Liver (tissue), 9 donors: ENCODE measurements around the gene SYPL1. TPM values are rescaled to one million over a fixed set of nuclear protein-coding genes. Genes with fewer than 3 reads are reported as not detected.
A peak's percentile ranks its signal among the peaks of the same experiment; 100 is the strongest.

ENCODE experiments used
- DNase-seq: peaks from one replicate; pipeline ENCODE4 v3.0.0-alpha.2; 2017; ENCODE audit warnings: low spot score
- H3K27ac ChIP-seq, 2 donors: one replicate each; pipeline ENCODE4 v1.7.0; 2013; ENCODE audit warnings: inconsistent platforms in 2 of 2, low read length in 2 of 2, control low read depth in 1 of 2, low read depth in 1 of 2, mild to moderate bottlenecking in 1 of 2
- H3K27me3 ChIP-seq, 4 donors: one replicate each; pipeline versions ENCODE4 v1.6.1 to v1.7.0; 2013; ENCODE audit warnings: low read length in 3 of 4, inconsistent platforms in 1 of 4, mild to moderate bottlenecking in 1 of 4, moderate library complexity in 1 of 4; ENCODE audit not compliant: control insufficient read depth in 4 of 4, insufficient read depth in 4 of 4
- H3K36me3 ChIP-seq, 4 donors: one replicate each; pipeline versions ENCODE4 v1.6.1 to v1.7.0; 2013; ENCODE audit warnings: low read length in 3 of 4, mild to moderate bottlenecking in 3 of 4, low read depth in 1 of 4, moderate library complexity in 1 of 4; ENCODE audit not compliant: control insufficient read depth in 4 of 4, insufficient read depth in 3 of 4
- H3K4me1 ChIP-seq, 4 donors: one replicate each; pipeline versions ENCODE4 v1.6.1 to v1.7.0; 2013; ENCODE audit warnings: low read length in 3 of 4, mild to moderate bottlenecking in 3 of 4, moderate library complexity in 1 of 4; ENCODE audit not compliant: control insufficient read depth in 4 of 4, insufficient read depth in 4 of 4
- H3K4me3 ChIP-seq, 3 donors: one replicate each; pipeline versions ENCODE4 v1.6.1 to v1.7.0; 2013; ENCODE audit warnings: low read length in 3 of 3, control low read depth in 1 of 3, low read depth in 1 of 3, mild to moderate bottlenecking in 1 of 3
- H3K9ac ChIP-seq, 2 donors: one replicate each; pipeline ENCODE4 v1.7.0; 2013; ENCODE audit warnings: low read length in 2 of 2, mild to moderate bottlenecking in 2 of 2, moderate library complexity in 2 of 2, control low read depth in 1 of 2, low read depth in 1 of 2
- H3K9me3 ChIP-seq, 4 donors: one replicate each; pipeline versions ENCODE4 v1.6.1 to v1.7.0; 2013; ENCODE audit warnings: low read length in 3 of 4; ENCODE audit not compliant: control insufficient read depth in 4 of 4
- ATF3 ChIP-seq: IDR thresholded peaks from 2 replicates; pipeline ENCODE4 v1.6.1; 2016; ENCODE audit warnings: antibody characterized with exemption
- CTCF ChIP-seq: fragments of 150-350 bp; IDR thresholded peaks from 2 replicates; pipeline ENCODE4 v1.5.1; 2017; ENCODE audit warnings: improper control_type of control experiment, low read depth, low read length; ENCODE audit not compliant: missing input control
- EGR1 ChIP-seq, 2 donors: IDR thresholded peaks; 2 replicates each; pipeline ENCODE4 v1.6.1; 2016 to 2018; ENCODE audit warnings: antibody characterized with exemption in 2 of 2, low read depth in 2 of 2
- FOXA1 ChIP-seq: IDR thresholded peaks from 2 replicates; pipeline ENCODE4 v1.6.1; 2016; ENCODE audit warnings: antibody characterized with exemption
- FOXA2 ChIP-seq: IDR thresholded peaks from 2 replicates; pipeline ENCODE4 v1.6.1; 2016; ENCODE audit warnings: antibody characterized with exemption
- GABPA ChIP-seq, 2 donors: IDR thresholded peaks in 1 of 2; conservative IDR thresholded peaks in 1 of 2; 2 replicates each; pipeline ENCODE4 v1.6.1; 2016; ENCODE audit warnings: antibody characterized with exemption in 2 of 2, mild to moderate bottlenecking in 1 of 2, moderate library complexity in 1 of 2
- HNF4G ChIP-seq: IDR thresholded peaks from 2 replicates; pipeline ENCODE4 v1.6.1; 2016; ENCODE audit warnings: antibody characterized with exemption
- NR2F2 ChIP-seq: IDR thresholded peaks from 2 replicates; pipeline ENCODE4 v1.6.1; 2016; ENCODE audit warnings: antibody characterized with exemption
- RAD21 ChIP-seq, 2 donors: IDR thresholded peaks; 2 replicates each; pipeline ENCODE4 v1.6.1; 2016; ENCODE audit warnings: antibody characterized with exemption in 2 of 2, mild to moderate bottlenecking in 2 of 2
- SP1 ChIP-seq: IDR thresholded peaks from 2 replicates; pipeline ENCODE4 v1.6.1; 2018; ENCODE audit warnings: antibody characterized with exemption, mild to moderate bottlenecking
- YY1 ChIP-seq: IDR thresholded peaks from 2 replicates; pipeline ENCODE4 v1.6.1; 2016; ENCODE audit warnings: antibody characterized with exemption, mild to moderate bottlenecking
- ZBTB33 ChIP-seq: IDR thresholded peaks from 2 replicates; pipeline ENCODE4 v1.6.1; 2016; ENCODE audit warnings: antibody characterized with exemption
- WGBS: extraction: QIAGEN DNeasy Blood & Tissue Kit; methylation state at CpG from one replicate; pipeline ENCODE4 v1.1.7; 2013; 5-methylcytosine and 5-hydroxymethylcytosine counted together
- polyA plus RNA-seq, 2 donors: library from polyadenylated mRNA; stranded (reverse) in 1 of 2; unstranded in 1 of 2; fragments of 200-250 nt in 1 of 2; fragments of >200 nt in 1 of 2; fragmentation: Nextera tagmentation in 1 of 2; extraction: Ambion mirVana in 1 of 2; gene quantifications; one replicate each; pipeline versions ENCODE4 v1.2.1 to v1.2.3, GENCODE V29; 2013 to 2015
- total RNA-seq, 2 donors: library from RNA; depleted of rRNA; stranded (reverse); fragments of >200 nt; gene quantifications; one replicate each; pipeline ENCODE4 v1.2.3, GENCODE V29; 2014
- donor health status: healthy.
- donor health status: healthy.
- donor health status: healthy.
- donor health status: healthy.
- donor health status: healthy.

The SYPL1 gene
- total and polyA plus RNA-seq, 4 donors, result 25.5 to 41.2 (median 28.8) TPM

DNA sequence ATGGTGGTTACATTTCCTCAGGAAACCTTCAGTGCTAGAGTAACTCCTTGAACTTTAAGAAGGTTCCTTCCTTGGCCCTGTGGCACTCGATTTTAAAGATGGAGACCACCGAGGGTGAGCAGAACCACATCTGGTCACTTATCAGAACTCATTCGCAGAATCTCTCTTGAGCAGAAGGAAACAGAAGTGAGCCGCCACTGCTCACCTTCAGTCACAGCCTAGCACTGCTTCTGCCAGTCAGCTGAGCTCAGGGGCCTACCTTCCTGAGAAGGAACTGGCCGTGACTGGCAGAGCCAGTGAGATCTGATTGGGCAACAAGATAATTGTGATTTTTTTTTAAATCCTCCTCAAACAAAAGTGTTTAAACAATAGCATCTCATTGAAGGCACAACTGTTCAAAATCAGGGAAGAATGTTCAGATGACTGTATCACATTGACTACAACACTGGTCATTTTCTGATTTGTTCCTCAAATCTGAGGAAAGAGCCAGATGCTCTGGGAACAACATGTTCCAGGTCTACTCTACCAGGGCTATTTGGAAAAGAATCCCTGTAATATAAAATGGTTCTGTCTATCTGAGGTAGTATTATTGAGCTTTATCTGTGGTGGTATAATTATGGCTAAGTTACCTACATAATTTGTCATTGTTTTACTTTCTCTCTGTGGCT, 2.7 kb upstream of the SYPL1 start:
- TF ChIP-seq FOXA2 (no peak), ZBTB33 (no peak), YY1 (no peak), GABPA (IDR thresholded peaks at IDR 0.05 in 1 of 2, conservative IDR thresholded peaks at IDR 0.05 in 1 of 2) (no peak), EGR1 (IDR thresholded peaks at IDR 0.05; ENCODE audit: low read depth in 2 of 2) (no peak)
- Histone ChIP-seq H3K9me3 (no peaks in the 10 kb centered on the region), H3K27me3 (no peaks in the 10 kb centered on the region), H3K4me3 (no peak overlapping the region), H3K4me1 (peaks cover 0 to 11% (median 9%) of the 10 kb centered on the region in 4 donors), H3K27ac (no peak overlapping the region), H3K36me3 (no peaks in the 10 kb centered on the region), H3K9ac (no peak overlapping the region)
- 75% methylated on average over 5 of the region's 5 CpGs for WGBS
- DNase-seq, result no peak

DNA sequence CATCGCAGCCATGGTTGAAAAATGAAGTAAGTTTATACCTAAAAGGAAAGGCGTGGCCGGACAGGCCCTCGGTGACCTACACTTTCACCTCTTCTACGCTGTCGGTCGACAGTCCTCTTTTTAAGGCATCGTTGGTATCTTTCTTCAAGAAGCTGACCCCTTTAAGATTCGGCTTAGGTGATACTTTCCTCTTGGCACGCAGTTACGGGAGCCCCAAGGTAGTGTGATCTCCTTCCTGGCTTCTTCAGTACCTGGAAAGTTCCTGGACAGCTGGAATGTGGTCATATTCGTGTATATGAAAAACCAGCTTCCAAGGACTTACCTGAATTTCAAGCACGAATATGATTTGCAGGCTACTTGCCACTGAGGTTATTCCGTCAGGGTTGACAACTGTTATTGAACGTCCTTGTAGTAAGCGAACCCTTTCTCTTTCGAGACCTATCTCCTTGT, 885 bp upstream of the SYPL1 start:
- DNase-seq, result no peak
- peaks cover 9 to 20% (median 16%) of the 10 kb centered on the region in 4 donors for H3K4me1 ChIP-seq
- 92% methylated on average over 17 of the region's 17 CpGs for WGBS
- H3K27ac ChIP-seq, result peak overlapping the region; percentile 83 to 92
- no peaks in the 10 kb centered on the region for H3K36me3 ChIP-seq
- peak overlapping the region; percentile 61 to 88 for H3K9ac ChIP-seq
- peak overlapping the region; percentile 22 to 69 (median 62) for H3K4me3 ChIP-seq
- H3K9me3 ChIP-seq, result no peaks in the 10 kb centered on the region
- TF ChIP-seq FOXA1 (no peak), EGR1 (IDR thresholded peaks at IDR 0.05; ENCODE audit: low read depth in 2 of 2) (no peak), RAD21 (IDR thresholded peaks at IDR 0.05) (no peak), ZBTB33 (no peak), HNF4G (no peak), SP1 (no peak), CTCF (no peak), ATF3 (no peak), NR2F2 (no peak), GABPA (IDR thresholded peaks at IDR 0.05 in 1 of 2, conservative IDR thresholded peaks at IDR 0.05 in 1 of 2) (no peak), FOXA2 (no peak)
- H3K27me3 ChIP-seq, result no peaks in the 10 kb centered on the region
